ENCODE measurements around the gene BAIAP2L2.

BAIAP2L2 gene

DNA sequence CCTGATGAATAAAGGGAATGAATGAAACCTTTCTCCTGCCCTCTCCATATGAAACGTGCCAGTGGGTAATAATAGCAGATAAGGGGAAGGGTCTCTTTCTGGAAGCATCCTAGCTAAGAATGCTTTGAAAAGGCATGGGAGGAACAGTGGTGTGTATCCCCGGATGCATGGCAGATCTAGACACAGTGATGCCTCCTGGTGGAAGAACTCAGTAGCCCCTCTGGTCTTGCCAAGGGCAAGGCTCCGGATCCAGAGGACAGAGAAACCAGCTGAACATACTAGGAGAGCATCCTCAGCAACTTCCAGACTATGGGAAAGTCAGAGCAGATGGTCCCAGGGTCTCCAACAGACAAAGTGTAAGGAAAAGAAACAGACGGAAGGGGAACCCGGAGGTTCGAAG lies 6.4 kb downstream of the BAIAP2L2 start:
- TF ChIP-seq, protein P1, sequence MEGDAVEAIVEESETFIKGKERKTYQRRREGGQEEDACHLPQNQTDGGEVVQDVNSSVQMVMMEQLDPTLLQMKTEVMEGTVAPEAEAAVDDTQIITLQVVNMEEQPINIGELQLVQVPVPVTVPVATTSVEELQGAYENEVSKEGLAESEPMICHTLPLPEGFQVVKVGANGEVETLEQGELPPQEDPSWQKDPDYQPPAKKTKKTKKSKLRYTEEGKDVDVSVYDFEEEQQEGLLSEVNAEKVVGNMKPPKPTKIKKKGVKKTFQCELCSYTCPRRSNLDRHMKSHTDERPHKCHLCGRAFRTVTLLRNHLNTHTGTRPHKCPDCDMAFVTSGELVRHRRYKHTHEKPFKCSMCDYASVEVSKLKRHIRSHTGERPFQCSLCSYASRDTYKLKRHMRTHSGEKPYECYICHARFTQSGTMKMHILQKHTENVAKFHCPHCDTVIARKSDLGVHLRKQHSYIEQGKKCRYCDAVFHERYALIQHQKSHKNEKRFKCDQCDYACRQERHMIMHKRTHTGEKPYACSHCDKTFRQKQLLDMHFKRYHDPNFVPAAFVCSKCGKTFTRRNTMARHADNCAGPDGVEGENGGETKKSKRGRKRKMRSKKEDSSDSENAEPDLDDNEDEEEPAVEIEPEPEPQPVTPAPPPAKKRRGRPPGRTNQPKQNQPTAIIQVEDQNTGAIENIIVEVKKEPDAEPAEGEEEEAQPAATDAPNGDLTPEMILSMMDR (IDR thresholded peaks at IDR 0.05; ENCODE audit: borderline replicate concordance, insufficient read depth, low read depth, low read length), result peak; percentile 30; the same call in 1 of the 2 replicates
- no peak overlapping the region for H3K4me3 ChIP-seq (ENCODE audit: low read depth, low read length)

DNA sequence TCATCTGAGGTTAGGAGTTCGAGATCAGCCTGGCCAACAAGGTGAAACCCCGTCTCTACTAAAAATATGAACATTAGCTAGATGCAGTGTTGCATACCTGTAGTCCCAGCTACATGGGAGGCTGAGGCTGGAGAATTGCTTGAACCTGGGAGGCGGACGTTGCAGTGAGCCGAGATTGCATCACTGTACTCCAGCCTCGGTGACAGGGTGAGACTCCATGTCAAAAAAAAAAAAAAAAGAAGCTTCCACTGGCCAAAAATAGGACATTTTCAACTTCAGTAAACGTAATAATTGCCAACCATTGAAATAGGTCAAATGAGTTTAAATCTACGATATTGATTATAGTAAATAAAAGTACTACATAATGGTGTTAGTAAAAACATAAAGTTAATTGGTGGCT lies 6.8 kb downstream of the BAIAP2L2 start:
- no peak overlapping the region for H3K4me3 ChIP-seq (ENCODE audit: low read depth, low read length)
- TF ChIP-seq, protein P1 (IDR thresholded peaks at IDR 0.05; ENCODE audit: borderline replicate concordance, insufficient read depth, low read depth, low read length), result no peak

DNA sequence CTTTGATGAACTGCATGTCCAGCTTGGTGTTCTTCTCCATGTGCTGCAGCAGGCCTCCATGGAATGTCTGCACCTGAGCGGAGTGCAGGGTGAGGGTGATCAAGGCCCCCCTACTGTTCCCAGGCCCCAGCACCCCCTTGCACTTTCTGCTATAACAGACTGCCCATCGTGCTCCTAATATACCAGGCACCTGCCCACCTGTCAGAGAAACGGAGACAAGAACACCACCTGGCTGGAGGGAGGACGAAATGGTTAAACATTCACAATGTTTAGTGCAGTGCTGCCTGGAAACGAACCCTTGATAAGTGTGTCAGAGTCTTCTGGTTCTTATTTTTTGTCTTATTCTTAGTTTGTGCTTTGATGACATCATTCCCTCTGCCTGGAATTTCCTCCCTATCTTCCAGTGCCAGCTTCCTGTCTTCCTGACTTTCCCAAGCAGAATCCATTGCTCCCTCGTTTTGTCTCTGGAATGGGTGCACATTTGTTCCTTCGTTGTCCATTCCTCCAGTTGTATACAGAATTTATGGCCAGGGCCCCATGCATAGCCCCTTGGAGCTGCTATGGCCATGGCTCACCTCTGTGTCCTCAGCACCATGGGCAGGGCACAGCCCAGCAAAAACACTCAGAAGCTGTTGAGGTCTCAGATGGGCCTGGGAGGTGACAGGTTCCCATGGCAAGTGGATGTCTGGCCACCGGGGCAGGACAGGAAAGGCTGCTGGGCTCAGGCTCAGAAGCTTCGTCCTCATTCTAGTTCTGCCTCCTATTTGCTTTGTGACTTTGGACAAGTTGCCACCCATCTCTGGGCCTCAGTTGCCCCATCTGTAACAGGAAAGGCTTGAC lies 11.9 kb downstream of the BAIAP2L2 start:
- TF ChIP-seq, protein P1 (IDR thresholded peaks at IDR 0.05; ENCODE audit: borderline replicate concordance, insufficient read depth, low read depth, low read length), result no peak
- no peak overlapping the region for H3K4me3 ChIP-seq (ENCODE audit: low read depth, low read length)

DNA sequence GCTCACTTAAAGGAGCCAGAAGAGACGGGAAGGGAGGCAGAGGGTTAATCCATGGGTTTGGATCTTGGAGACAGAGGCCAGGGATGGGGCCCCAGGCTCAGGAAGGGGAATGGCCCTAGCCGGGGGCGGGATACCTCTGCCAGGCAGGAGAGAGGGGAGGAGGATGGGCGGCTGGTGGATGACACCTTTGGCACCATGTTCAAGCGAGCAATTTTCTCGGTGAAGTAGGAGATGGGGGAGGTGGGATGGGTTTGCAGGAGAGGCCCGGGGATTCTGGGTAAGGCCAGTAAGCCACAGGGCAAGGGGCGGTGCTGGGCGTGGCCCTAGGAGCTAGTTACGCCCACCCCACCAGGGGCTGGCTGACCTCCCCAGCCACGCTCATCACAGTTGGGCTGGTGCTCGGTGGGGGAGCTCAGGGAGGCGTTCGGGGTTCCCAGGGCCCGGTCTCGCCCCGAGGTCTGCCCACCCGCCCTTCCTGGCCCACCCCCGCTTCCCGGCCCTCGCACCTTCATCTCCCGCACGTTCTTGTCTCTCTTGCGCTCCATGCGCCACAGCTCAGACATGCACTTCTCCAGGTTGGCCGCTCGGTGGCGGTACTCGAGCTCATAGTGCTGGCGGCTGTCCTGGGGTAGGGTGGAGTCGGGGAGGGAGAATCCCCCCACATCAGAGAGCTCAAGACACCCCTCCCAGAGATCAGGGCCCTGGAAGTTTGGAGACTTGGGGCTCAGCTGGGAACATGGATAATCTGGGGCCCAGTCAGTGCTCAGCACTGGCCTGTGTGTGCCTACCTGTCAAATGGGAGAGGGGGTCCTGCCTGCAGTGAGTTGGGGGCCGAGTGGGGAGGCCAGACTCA lies 12.7 kb downstream of the BAIAP2L2 start:
- TF ChIP-seq, protein P1 (IDR thresholded peaks at IDR 0.05; ENCODE audit: borderline replicate concordance, insufficient read depth, low read depth, low read length), result no peak
- H3K4me3 ChIP-seq (ENCODE audit: low read depth, low read length), result no peak overlapping the region

DNA sequence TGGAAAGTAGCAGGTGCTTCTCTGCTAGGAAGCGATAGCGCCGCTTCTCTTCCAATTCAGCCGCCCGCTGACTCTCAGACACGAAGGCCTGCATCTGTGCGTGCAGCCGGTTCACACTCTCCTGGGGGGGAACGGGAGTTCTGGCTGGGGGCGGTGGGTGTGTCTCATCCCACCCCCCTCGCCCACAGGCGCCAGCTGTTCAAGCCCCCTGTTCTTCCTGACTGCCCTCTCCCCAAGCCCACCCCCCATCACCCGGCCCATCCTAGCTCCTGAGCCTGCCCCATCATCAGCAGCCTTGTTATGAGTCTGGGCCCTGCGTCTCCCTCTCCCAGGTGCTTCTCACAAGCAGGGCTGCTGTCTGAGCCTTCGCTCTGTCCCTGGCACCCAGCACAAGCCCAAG lies 13.4 kb downstream of the BAIAP2L2 start:
- TF ChIP-seq, protein P1 (IDR thresholded peaks at IDR 0.05; ENCODE audit: borderline replicate concordance, insufficient read depth, low read depth, low read length), result no peak

DNA sequence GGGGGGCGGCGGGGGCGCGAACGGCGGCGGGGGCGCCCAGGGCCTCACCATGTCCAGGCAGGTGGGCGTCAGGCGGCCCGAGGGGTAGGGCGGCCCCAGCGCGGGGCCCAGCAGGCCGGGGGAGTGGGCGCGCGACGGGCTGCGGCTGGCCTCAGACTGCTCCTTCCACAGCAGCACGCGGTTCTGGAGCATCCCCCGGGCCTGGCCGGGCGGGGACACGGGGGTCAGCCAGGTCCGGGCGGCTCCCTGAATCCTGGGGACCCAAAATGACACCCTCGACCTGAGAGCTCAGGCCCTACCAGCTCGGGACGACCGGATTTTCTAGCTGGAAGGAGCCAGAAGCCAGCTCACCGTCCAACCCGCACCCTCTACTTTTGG lies 21.0 kb downstream of the BAIAP2L2 start:
- H3K4me3 ChIP-seq (ENCODE audit: low read depth, low read length), result no peak overlapping the region

More for the DNA sequence above, 13.4 kb downstream of the BAIAP2L2 start:
- H3K4me3 ChIP-seq (ENCODE audit: low read depth, low read length), result no peak overlapping the region

More for the DNA sequence above, 21.0 kb downstream of the BAIAP2L2 start:
- TF ChIP-seq, protein P1 (IDR thresholded peaks at IDR 0.05; ENCODE audit: borderline replicate concordance, insufficient read depth, low read depth, low read length), result no peak

Measured in GM12875 (cell line).